Hepatocyte (in vitro differentiated cells): ENCODE data around the gene OBSCN.

Experiments
- CTCF ChIP-seq: fragments of 200-600 bp; sonication (generic); IDR thresholded peaks from 2 replicates; pipeline ENCODE4 v1.5.1; 2016; ENCODE audit warnings: antibody characterized with exemption, mild to moderate bottlenecking; ENCODE audit not compliant: poor library complexity
- EZH2 ChIP-seq: fragments of 200-600 bp; sonication (generic); IDR thresholded peaks from 2 replicates; pipeline ENCODE4 v1.6.1; 2016; ENCODE audit warnings: antibody characterized with exemption, mild to moderate bottlenecking, borderline replicate concordance
- EZH2phosphoT487 ChIP-seq: fragments of 200-600 bp; sonication (generic); IDR thresholded peaks from one replicate; pipeline ENCODE4 v1.6.1; 2018; ENCODE audit warnings: antibody characterized with exemption, mild to moderate bottlenecking, low read depth, moderate library complexity; ENCODE audit not compliant: unreplicated experiment, severe bottlenecking

GRCh38 chr1:228354390-228355320 is 146.8 kb downstream of the OBSCN start:
- TF ChIP-seq CTCF (no peak), EZH2 (no peak), EZH2phosphoT487 (no peak)
